GM10248 (cell line): ENCODE data around the gene GLS.

Experiments used
- CTCF ChIA-PET: fragments of 300-600 bp; sonication (Branson Sonifier 250); formaldehyde crosslinking; extraction: SDS; loops from one replicate; lab custom pipeline; 2021; ENCODE audit warnings: antibody characterized with exemption; lab: Yijun Ruan, JAX
- POLR2A ChIA-PET: fragments of 350-650 bp; sonication (Branson Sonifier 250); formaldehyde crosslinking; extraction: SDS; loops from one replicate; lab custom pipeline; 2020; ENCODE audit warnings: antibody characterized with exemption; lab: Yijun Ruan, JAX
- DNase-seq: peaks from one replicate; pipeline ENCODE4 v3.0.0; 2012; ENCODE audit errors: extremely low spot score
- TF ChIP-seq, protein P1 (sequence below): IDR thresholded peaks from 2 replicates; pipeline ENCODE4 v1.5.1; 2012; ENCODE audit warnings: mild to moderate bottlenecking, low read depth; ENCODE audit errors: extremely low read depth, missing control alignments, control extremely low read depth

The GLS gene

DNA sequence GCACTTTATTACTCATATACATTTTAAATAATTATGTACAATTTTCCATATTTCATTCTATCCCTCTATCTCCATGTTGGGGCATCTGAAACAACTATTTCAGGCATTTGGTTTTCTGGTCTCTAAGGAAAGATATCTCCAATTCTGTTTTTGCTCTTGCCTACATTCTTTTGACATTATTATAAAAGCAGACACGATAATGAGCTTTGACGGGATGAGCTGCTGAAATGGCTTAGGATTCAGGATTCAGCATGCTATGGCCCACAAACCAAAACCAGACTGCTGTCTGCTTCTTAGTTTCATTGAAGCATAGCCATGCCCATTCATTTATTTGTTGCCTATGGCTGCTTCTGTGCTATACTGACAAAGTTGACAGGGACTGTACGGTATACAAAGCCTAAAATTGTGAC, 42.7 kb upstream of the GLS start:
- no peak for DNase-seq
- ChIA-PET POLR2A (no interaction called here), CTCF (interaction anchor here (0.6 to 1.0 kb wide), 2 partner anchors 13 to 57 kb away, joined by 3 read pairs; no protein-coding TSS in a partner anchor)
- TF ChIP-seq, protein P1, sequence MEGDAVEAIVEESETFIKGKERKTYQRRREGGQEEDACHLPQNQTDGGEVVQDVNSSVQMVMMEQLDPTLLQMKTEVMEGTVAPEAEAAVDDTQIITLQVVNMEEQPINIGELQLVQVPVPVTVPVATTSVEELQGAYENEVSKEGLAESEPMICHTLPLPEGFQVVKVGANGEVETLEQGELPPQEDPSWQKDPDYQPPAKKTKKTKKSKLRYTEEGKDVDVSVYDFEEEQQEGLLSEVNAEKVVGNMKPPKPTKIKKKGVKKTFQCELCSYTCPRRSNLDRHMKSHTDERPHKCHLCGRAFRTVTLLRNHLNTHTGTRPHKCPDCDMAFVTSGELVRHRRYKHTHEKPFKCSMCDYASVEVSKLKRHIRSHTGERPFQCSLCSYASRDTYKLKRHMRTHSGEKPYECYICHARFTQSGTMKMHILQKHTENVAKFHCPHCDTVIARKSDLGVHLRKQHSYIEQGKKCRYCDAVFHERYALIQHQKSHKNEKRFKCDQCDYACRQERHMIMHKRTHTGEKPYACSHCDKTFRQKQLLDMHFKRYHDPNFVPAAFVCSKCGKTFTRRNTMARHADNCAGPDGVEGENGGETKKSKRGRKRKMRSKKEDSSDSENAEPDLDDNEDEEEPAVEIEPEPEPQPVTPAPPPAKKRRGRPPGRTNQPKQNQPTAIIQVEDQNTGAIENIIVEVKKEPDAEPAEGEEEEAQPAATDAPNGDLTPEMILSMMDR, result no peak

DNA sequence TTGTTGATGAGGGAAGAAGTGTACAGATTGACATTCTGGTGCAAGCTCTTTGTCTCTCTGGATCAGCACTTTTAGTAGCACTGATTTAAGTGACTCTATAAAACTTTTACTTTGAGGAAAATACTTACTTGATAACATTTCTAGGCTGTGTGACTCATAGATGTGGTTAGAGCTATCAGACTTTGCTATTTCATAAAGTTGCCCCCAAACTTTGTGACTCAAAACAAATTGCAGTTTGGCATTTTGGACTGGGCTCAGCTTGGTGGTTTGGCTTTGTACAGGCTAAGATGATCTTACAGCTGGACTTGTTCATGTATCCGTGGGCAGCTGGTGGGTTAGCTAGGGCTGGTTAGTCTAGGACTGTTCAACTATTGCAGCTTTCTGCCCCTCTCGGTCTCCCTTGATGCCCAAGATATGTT, 42.1 kb upstream of the GLS start:
- no peak for DNase-seq

DNA sequence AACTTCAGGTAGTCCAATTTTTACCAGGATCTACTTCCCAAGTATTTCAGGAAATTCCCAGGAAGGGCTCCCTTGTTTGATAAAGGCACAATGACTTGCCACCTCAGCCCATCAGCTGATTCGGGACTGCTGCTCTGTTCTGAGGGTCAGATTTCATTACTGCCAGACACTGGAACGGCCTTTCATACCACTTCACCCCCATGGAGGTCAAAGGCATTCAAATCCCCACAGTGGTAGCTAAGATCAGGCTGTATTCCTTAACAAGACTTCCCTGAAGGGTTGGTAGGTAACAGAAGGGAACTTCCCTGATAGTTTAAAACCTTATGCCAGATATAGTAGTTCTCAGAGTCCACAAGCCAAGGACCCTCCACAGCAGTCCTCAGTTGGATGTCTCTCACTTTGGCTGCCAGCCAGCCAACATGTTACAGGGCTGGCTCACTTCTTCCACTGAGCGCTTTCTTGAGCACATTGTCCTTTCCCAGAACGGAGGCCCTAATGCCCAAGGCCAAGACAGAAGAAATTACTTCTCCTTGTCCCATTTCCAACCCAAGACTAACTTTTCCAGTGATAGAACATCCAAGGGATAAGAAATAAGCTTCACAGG, 40.0 kb upstream of the GLS start:
- POLR2A ChIA-PET, result no interaction called here
- TF ChIP-seq, protein P1, result no peak
- no peak for DNase-seq
- CTCF ChIA-PET, result interaction anchor here (0.8 to 2.2 kb wide), 3 partner anchors 10 to 33 kb away, joined by 3 to 13 read pairs (median 3); no protein-coding TSS in a partner anchor

More for the DNA sequence above, 42.1 kb upstream of the GLS start:
- TF ChIP-seq, protein P1, result no peak
- POLR2A ChIA-PET, result no interaction called here
- CTCF ChIA-PET, result interaction anchor here (0.6 to 1.8 kb wide), 4 partner anchors 10 to 57 kb away, joined by 3 to 6 read pairs (median 3); no protein-coding TSS in a partner anchor

DNA sequence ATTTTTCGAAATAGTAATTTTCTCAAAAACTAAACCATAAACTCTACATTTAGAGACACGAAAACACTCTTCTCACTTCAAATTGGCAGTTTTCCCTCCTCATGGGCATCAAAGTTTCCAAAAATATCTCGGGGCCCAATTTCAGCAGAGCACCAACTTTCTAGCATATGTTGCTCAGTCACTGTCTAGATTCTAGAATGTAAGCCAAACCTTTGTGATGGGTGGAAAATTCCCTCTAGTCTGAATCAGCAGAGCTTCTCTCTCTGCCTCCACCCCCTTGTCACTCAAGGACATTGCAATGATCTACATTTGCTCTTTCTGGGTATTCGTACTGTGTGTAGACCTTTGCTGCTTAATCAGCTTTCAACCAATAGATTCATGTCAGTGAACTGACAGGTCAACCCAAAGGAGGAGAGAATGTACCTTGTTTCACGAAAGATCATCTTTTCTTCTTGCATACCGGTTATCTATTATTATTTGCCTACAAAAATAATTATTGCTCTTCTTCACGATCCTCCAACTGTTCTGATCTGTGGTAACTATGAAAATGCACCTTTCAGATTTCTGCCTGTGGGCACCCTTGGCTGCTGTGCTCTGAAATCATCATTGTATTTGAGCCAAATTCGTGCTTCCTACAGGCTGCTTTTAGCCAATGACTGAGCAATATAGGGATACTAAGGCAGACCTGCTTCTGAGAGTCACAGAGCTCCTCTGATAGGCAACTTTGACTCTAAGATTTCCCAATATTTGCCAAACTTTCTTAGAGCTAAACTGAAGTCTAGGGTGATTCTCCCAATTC, 38.7 kb upstream of the GLS start:
- TF ChIP-seq, protein P1, result no peak
- POLR2A ChIA-PET, result no interaction called here
- CTCF ChIA-PET, result interaction anchor here (1.5 kb wide), 1 partner anchor 9 kb away, joined by 6 read pairs; no protein-coding TSS in a partner anchor
- no peak for DNase-seq

DNA sequence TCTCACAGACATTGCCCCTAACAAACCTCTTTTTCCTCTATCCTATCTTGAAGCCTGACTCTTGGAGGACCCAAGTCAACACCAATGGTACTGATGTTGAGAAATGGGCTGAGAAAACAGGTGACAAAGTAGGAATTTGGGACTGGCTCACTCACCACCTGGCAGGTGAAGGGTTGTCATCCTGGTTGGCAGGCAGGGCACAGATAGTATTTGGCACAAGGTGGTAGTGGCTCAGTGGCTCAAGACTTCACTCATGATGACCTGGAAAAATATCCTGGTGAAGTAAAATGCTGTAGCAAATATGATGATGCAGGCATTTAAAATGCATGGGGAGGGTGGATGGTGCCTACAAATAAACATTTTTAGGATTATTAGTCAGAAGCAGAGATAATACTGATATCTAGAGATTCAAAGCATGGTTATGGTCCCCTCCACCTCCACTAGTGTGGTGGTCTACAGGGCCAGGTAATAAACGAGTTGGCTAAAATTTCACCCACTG, 38.0 kb upstream of the GLS start:
- DNase-seq, result no peak
- ChIA-PET POLR2A (no interaction called here), CTCF (interaction anchor here (1.5 kb wide), 1 partner anchor 8 kb away, joined by 6 read pairs; no protein-coding TSS in a partner anchor)
- TF ChIP-seq, protein P1, result no peak
